Endothelial cell of umbilical vein (primary cell): ENCODE results near the gene CES4A. TPM values are rescaled to one million over a fixed set of nuclear protein-coding genes. Genes with fewer than 3 reads are reported as not detected.

Experiments
- BruUV-seq: library from RNA; stranded (reverse); fragments of 400-500 nt; replicated peaks from 2 replicates; lab custom pipeline; 2021; lab: Mats Ljungman, UMichigan
- CTCF ChIA-PET: fragments of 300-600, 350-600 bp; sonication (Branson Sonifier 250); formaldehyde crosslinking; loops from one replicate; lab custom pipeline; 2021; ENCODE audit warnings: antibody characterized with exemption, inconsistent platforms; lab: Charles Lee
- POLR2A ChIA-PET: fragments of 300-600, 350-600 bp; sonication (Branson Sonifier 250); formaldehyde crosslinking; loops from one replicate; lab custom pipeline; 2021; ENCODE audit warnings: antibody characterized with exemption, inconsistent platforms; lab: Charles Lee
- DNase-seq: peaks from one replicate; pipeline ENCODE4 v3.0.0-alpha.2; 2011; ENCODE audit warnings: low read depth, low spot score
- FAIRE-seq: peaks from 2 replicates; lab custom pipeline; 2011; peaks lifted over from hg19 to GRCh38; lab: Jason Lieb, UNC
- H2AFZ ChIP-seq: 2 replicates; pipeline ENCODE4 v1.6.0; 2012; ENCODE audit warnings: low read depth, low read length, control low read depth, inconsistent platforms
- H3K27ac ChIP-seq: 2 replicates; pipeline ENCODE4 v1.5.1; 2011; ENCODE audit warnings: low read depth, mild to moderate bottlenecking, control low read depth, low read length, moderate library complexity; ENCODE audit not compliant: insufficient read depth
- H3K27me3 ChIP-seq, 2 experiments: 2 replicates each; pipeline versions ENCODE4 v1.6.0 to v1.6.1; 2011; ENCODE audit warnings: low read length in 2 of 2, mixed read lengths in 1 of 2; ENCODE audit not compliant: control insufficient read depth in 2 of 2, insufficient read depth in 2 of 2
- H3K36me3 ChIP-seq, 2 experiments: 2 replicates in 1 of 2; 3 replicates in 1 of 2; pipeline ENCODE4 v1.5.1; 2011; ENCODE audit warnings: low read length in 2 of 2, mild to moderate bottlenecking in 1 of 2, moderate library complexity in 1 of 2; ENCODE audit not compliant: control insufficient read depth in 2 of 2, insufficient read depth in 2 of 2; ENCODE audit errors: extremely low read depth in 1 of 2
- H3K4me1 ChIP-seq: 3 replicates; pipeline ENCODE4 v1.5.1; 2011; ENCODE audit warnings: mild to moderate bottlenecking, low read length; ENCODE audit not compliant: control insufficient read depth, insufficient read depth; ENCODE audit errors: extremely low read depth
- H3K4me2 ChIP-seq: 2 replicates; pipeline ENCODE4 v1.6.1; 2011; ENCODE audit warnings: low read length, control low read depth, mixed read lengths; ENCODE audit not compliant: insufficient read depth
- H3K4me3 ChIP-seq, 3 experiments: fragments of 200-600 bp in 1 of 3; sonication (generic), shearing (Covaris generic) in 1 of 3; replicated peaks in 1 of 3; 2 replicates each; pipeline ENCODE4 v1.5.1; 2011 to 2016; ENCODE audit warnings: control low read depth in 3 of 3, low read length in 3 of 3, mild to moderate bottlenecking in 2 of 3, inconsistent platforms in 1 of 3, low read depth in 1 of 3, moderate library complexity in 1 of 3; ENCODE audit not compliant: insufficient read depth in 1 of 3
- H3K79me2 ChIP-seq: 2 replicates; pipeline ENCODE4 v1.6.0; 2012; ENCODE audit warnings: low read length, inconsistent platforms; ENCODE audit not compliant: control insufficient read depth, insufficient read depth
- H3K9ac ChIP-seq: replicated peaks from 2 replicates; pipeline ENCODE3; 2011; ENCODE audit warnings: low read length, control low read depth; ENCODE audit not compliant: insufficient read depth; ENCODE audit errors: extremely low read depth
- H3K9me1 ChIP-seq: replicated peaks from 3 replicates; pipeline ENCODE4 v1.6.0; 2011; ENCODE audit warnings: mild to moderate bottlenecking, low read length; ENCODE audit not compliant: control insufficient read depth, insufficient read depth; ENCODE audit errors: extremely low read depth
- H3K9me3 ChIP-seq: replicated peaks from 2 replicates; pipeline ENCODE4 v1.5.1; 2012; ENCODE audit warnings: low read length, inconsistent platforms; ENCODE audit not compliant: control insufficient read depth, insufficient read depth
- H4K20me1 ChIP-seq: replicated peaks from 2 replicates; pipeline ENCODE3; 2011; ENCODE audit warnings: mild to moderate bottlenecking, low read length; ENCODE audit not compliant: control insufficient read depth, insufficient read depth; ENCODE audit errors: extremely low read depth
- CTCF ChIP-seq, 2 donors: IDR thresholded peaks; 1 replicate in 1 of 2; 2 replicates in 1 of 2; pipeline ENCODE4 v1.5.1; 2011; ENCODE audit warnings: low read length in 2 of 2, mild to moderate bottlenecking in 2 of 2, moderate library complexity in 2 of 2, control low read depth in 1 of 2, inconsistent platforms in 1 of 2, low read depth in 1 of 2; ENCODE audit not compliant: insufficient read depth in 1 of 2; ENCODE audit errors: extremely low read depth in 1 of 2
- EZH2 ChIP-seq: IDR thresholded peaks from 2 replicates; pipeline ENCODE4 v1.6.1; 2012; ENCODE audit warnings: borderline replicate concordance, low read depth, mild to moderate bottlenecking, moderate library complexity, low read length, inconsistent platforms; ENCODE audit not compliant: severe bottlenecking
- FOS ChIP-seq: IDR thresholded peaks from 2 replicates; pipeline ENCODE4 v1.6.1; 2011; ENCODE audit warnings: mild to moderate bottlenecking, low read length, moderate library complexity, borderline replicate concordance; ENCODE audit not compliant: insufficient read depth
- GATA2 ChIP-seq: IDR thresholded peaks from 2 replicates; pipeline ENCODE4 v1.7.0; 2011; ENCODE audit warnings: low read depth, mild to moderate bottlenecking, moderate library complexity, mixed read lengths, low read length; ENCODE audit not compliant: insufficient read length, insufficient read depth
- JUN ChIP-seq: IDR thresholded peaks from 2 replicates; pipeline ENCODE4 v1.6.1; 2011; ENCODE audit warnings: borderline replicate concordance, low read depth; ENCODE audit not compliant: insufficient read length, insufficient read depth
- MAX ChIP-seq: IDR thresholded peaks from 2 replicates; pipeline ENCODE4 v1.6.1; 2011; ENCODE audit not compliant: insufficient read depth, insufficient read length
- POLR2A ChIP-seq: IDR thresholded peaks from 2 replicates; pipeline ENCODE4 v1.6.1; 2012; ENCODE audit warnings: low read depth, mild to moderate bottlenecking, control low read depth, low read length
- POLR2AphosphoS5 ChIP-seq: IDR thresholded peaks from 2 replicates; pipeline ENCODE4 v1.6.1; 2012; ENCODE audit warnings: low read depth, mild to moderate bottlenecking, control low read depth, low read length, moderate library complexity; ENCODE audit not compliant: insufficient read depth
- dilution Hi-C: fragments of 300-500 bp; cut with MboI; formaldehyde crosslinking; loops from one replicate; pipeline ENCODE4 v1.15.0; 2019; ENCODE audit warnings: low sequenced_read_pairs; ENCODE audit not compliant: extremely low pct_ligation_motif_present
- intact Hi-C: fragments of 100-400 bp; cut with micrococcal nuclease; formaldehyde crosslinking; loops from one replicate; pipeline ENCODE4 v1.10.0; 2022
- polyA plus RNA-seq, 4 experiments: library from polyadenylated mRNA; depleted of rRNA in 3 of 4; stranded (reverse) in 3 of 4; unstranded in 1 of 4; fragments of >200 nt; gene quantifications; 2 replicates each; pipeline versions ENCODE4 v1.2.1 to v1.2.3, GENCODE V29; 2011 to 2012; ENCODE audit warnings: missing spikeins in 1 of 4
- total RNA-seq: library from RNA; stranded (reverse); gene quantifications from 2 replicates; pipeline ENCODE4 v1.2.3, GENCODE V29; 2021

CES4A gene
- total and polyA plus RNA-seq, 2 donors (not counting 3 experiments of a cell fraction or from before 2014, with no cell fraction given) = 5.4 to 13.3 TPM

- Histone ChIP-seq H4K20me1 (peaks cover 15% of the 10 kb centered on the region), H3K79me2 (peaks cover 98% of the 10 kb centered on the region), H3K4me2 (no peak overlapping the region), H3K4me3 (no peak overlapping the region), H3K9ac (no peak overlapping the region), H3K27ac (no peak overlapping the region), H2AFZ (no peak overlapping the region), H3K9me1 (no peaks in the 10 kb centered on the region), H3K27me3 (no peaks in the 10 kb centered on the region), H3K36me3 (peaks cover 0 to 22% of the 10 kb centered on the region in 2 experiments), H3K9me3 (no peaks in the 10 kb centered on the region), H3K4me1 (peaks cover 3% of the 10 kb centered on the region)
- DNase-seq (no peak), FAIRE-seq (no peak)
- intact Hi-C loops = no loop called here
- BruUV-seq = no TSS peak
- dilution Hi-C loops = no loop called here
- ChIA-PET CTCF (no interaction called here), POLR2A (no interaction called here)
- TF ChIP-seq POLR2AphosphoS5 = no peak
- no peak for TF ChIP-seq POLR2A
- TF ChIP-seq FOS = no peak
- TF ChIP-seq EZH2 = no peak
- TF ChIP-seq MAX = no peak
- TF ChIP-seq CTCF (IDR thresholded peaks at IDR 0.05; ENCODE audit: extremely low read depth in 1 of 2, insufficient read depth in 1 of 2, low read depth in 1 of 2, low read length in 2 of 2) = no peak
- TF ChIP-seq JUN = no peak
- no peak for TF ChIP-seq GATA2
Observed at GRCh38 chr16:67039260-67040020, 51.1 kb downstream of the CES4A start.
